H1 (cell line): ENCODE results near the gene SSBP3. TPM values are rescaled to one million over a fixed set of nuclear protein-coding genes. Genes with fewer than 3 reads are reported as not detected.

Experiments
- CTCF ChIA-PET: fragments of 300-600 bp; sonication (Branson Sonifier 250); formaldehyde crosslinking; loops from one replicate; lab custom pipeline; 2021; ENCODE audit not compliant: partially characterized antibody; lab: Charles Lee
- POLR2A ChIA-PET: fragments of 300-600 bp; sonication (Branson Sonifier 250); formaldehyde crosslinking; loops from one replicate; lab custom pipeline; 2021; ENCODE audit warnings: inconsistent platforms; ENCODE audit not compliant: partially characterized antibody; lab: Charles Lee
- DNase-seq, 2 experiments: peaks; one replicate each; pipeline versions ENCODE4 v3.0.0 to v3.0.0-alpha.2; 2010 to 2022; ENCODE audit warnings: low spot score in 2 of 2, low read depth in 1 of 2, mixed read lengths in 1 of 2
- FAIRE-seq: peaks from 2 replicates; lab custom pipeline; 2011; peaks lifted over from hg19 to GRCh38; lab: Jason Lieb, UNC
- H2AFZ ChIP-seq: 2 replicates; pipeline ENCODE4 v1.8.1; 2012; ENCODE audit warnings: low read length, inconsistent platforms
- H2AK5ac ChIP-seq: 2 replicates; pipeline ENCODE4 v1.6.1; 2013; ENCODE audit warnings: low read depth, low read length
- H2BK120ac ChIP-seq: replicated peaks from 2 replicates; pipeline ENCODE3; 2013; ENCODE audit warnings: low read depth, low read length, inconsistent platforms
- H2BK12ac ChIP-seq: 2 replicates; pipeline ENCODE4 v1.6.1; 2013; ENCODE audit warnings: low read depth, low read length
- H2BK15ac ChIP-seq: 2 replicates; pipeline ENCODE4 v1.6.1; 2013; ENCODE audit warnings: low read length
- H2BK20ac ChIP-seq: 2 replicates; pipeline ENCODE4 v1.6.1; 2013; ENCODE audit warnings: low read length
- H2BK5ac ChIP-seq: 2 replicates; pipeline ENCODE4 v1.6.1; 2013; ENCODE audit warnings: low read depth, low read length
- H3K14ac ChIP-seq: 2 replicates; pipeline ENCODE4 v1.6.1; 2013; ENCODE audit warnings: inconsistent platforms; ENCODE audit not compliant: insufficient read length
- H3K18ac ChIP-seq: 2 replicates; pipeline ENCODE4 v1.6.1; 2013; ENCODE audit warnings: low read length; ENCODE audit errors: extremely low read depth
- H3K23ac ChIP-seq: 2 replicates; pipeline ENCODE4 v1.6.1; 2013; ENCODE audit warnings: inconsistent platforms; ENCODE audit not compliant: insufficient read length
- H3K23me2 ChIP-seq: 2 replicates; pipeline ENCODE4 v1.6.1; 2013; ENCODE audit warnings: low read depth, low read length
- H3K27ac ChIP-seq: 2 replicates; pipeline ENCODE4 v1.6.1; 2011; ENCODE audit warnings: low read depth, low read length, inconsistent platforms
- H3K27me3 ChIP-seq, 4 experiments: replicated peaks in 1 of 4; 1 replicate in 1 of 4; 2 replicates in 3 of 4; pipeline versions ENCODE4 v1.6.1 to v1.8.1; 2011 to 2013; ENCODE audit warnings: low read length in 3 of 4, mild to moderate bottlenecking in 3 of 4, inconsistent platforms in 2 of 4, mixed read lengths in 2 of 4, moderate library complexity in 1 of 4; ENCODE audit not compliant: control insufficient read depth in 3 of 4, insufficient read depth in 3 of 4; ENCODE audit errors: extremely low read depth in 1 of 4
- H3K36me3 ChIP-seq, 4 experiments: 2 replicates each; pipeline versions ENCODE4 v1.6.1 to v1.8.1; 2011 to 2013; ENCODE audit warnings: mild to moderate bottlenecking in 4 of 4, low read length in 3 of 4, moderate library complexity in 2 of 4, control low read depth in 1 of 4, inconsistent platforms in 1 of 4; ENCODE audit not compliant: insufficient read depth in 4 of 4, control insufficient read depth in 2 of 4
- H3K4ac ChIP-seq: replicated peaks from 2 replicates; pipeline ENCODE3; 2013; ENCODE audit warnings: low read length, low read depth, mixed read lengths, inconsistent platforms; ENCODE audit not compliant: insufficient read length
- H3K4me1 ChIP-seq, 4 experiments: replicated peaks in 1 of 4; 1 replicate in 1 of 4; 2 replicates in 3 of 4; pipeline versions ENCODE4 v1.6.1 to v1.8.1; 2011 to 2013; ENCODE audit warnings: low read length in 3 of 4, inconsistent platforms in 2 of 4, mixed read lengths in 1 of 4; ENCODE audit not compliant: insufficient read depth in 4 of 4, control insufficient read depth in 3 of 4
- H3K4me2 ChIP-seq, 2 experiments: 2 replicates each; pipeline versions ENCODE4 v1.6.1 to v1.8.1; 2011 to 2013; ENCODE audit warnings: low read depth in 2 of 2, low read length in 2 of 2, control low read depth in 1 of 2, inconsistent platforms in 1 of 2, mild to moderate bottlenecking in 1 of 2; ENCODE audit not compliant: insufficient read depth in 1 of 2
- H3K4me3 ChIP-seq, 4 experiments: fragments of 200-600, 300-600 bp in 1 of 4; sonication (generic), shearing (Covaris generic), sonication (Bioruptor Twin) in 1 of 4; 2 replicates each; pipeline versions ENCODE4 v1.5.1 to v1.8.1; 2011 to 2016; ENCODE audit warnings: low read length in 4 of 4, low read depth in 3 of 4, control low read depth in 2 of 4, inconsistent platforms in 2 of 4, mild to moderate bottlenecking in 2 of 4, mixed read lengths in 1 of 4, moderate library complexity in 1 of 4; ENCODE audit not compliant: insufficient read depth in 2 of 4; ENCODE audit errors: extremely low read depth in 1 of 4
- H3K56ac ChIP-seq: replicated peaks from 2 replicates; pipeline ENCODE3; 2013; ENCODE audit warnings: low read depth, mild to moderate bottlenecking, mixed read lengths, low read length, inconsistent platforms; ENCODE audit not compliant: insufficient read length
- H3K79me1 ChIP-seq: 2 replicates; pipeline ENCODE4 v1.6.1; 2013; ENCODE audit warnings: low read depth, low read length, control low read depth
- H3K79me2 ChIP-seq, 2 experiments: 2 replicates each; pipeline versions ENCODE4 v1.6.1 to v1.8.1; 2012 to 2013; ENCODE audit warnings: low read length in 2 of 2, mild to moderate bottlenecking in 2 of 2, inconsistent platforms in 1 of 2; ENCODE audit not compliant: insufficient read depth in 2 of 2, control insufficient read depth in 1 of 2
- H3K9ac ChIP-seq, 4 experiments: replicated peaks in 1 of 4; 1 replicate in 1 of 4; 2 replicates in 3 of 4; pipeline versions ENCODE4 v1.6.1 to v1.8.1; 2011 to 2013; ENCODE audit warnings: low read depth in 3 of 4, low read length in 3 of 4, control low read depth in 2 of 4, mild to moderate bottlenecking in 2 of 4, moderate library complexity in 2 of 4, inconsistent platforms in 1 of 4; ENCODE audit errors: extremely low read depth in 1 of 4
- H3K9me3 ChIP-seq, 2 experiments: 2 replicates each; pipeline versions ENCODE4 v1.6.1 to v1.8.1; 2012 to 2013; ENCODE audit warnings: mild to moderate bottlenecking in 2 of 2, moderate library complexity in 2 of 2, control low read depth in 1 of 2, inconsistent platforms in 1 of 2, low read depth in 1 of 2, low read length in 1 of 2, mixed read lengths in 1 of 2; ENCODE audit not compliant: insufficient read depth in 2 of 2
- H4K20me1 ChIP-seq, 2 experiments: replicated peaks in 1 of 2; 2 replicates each; pipeline versions ENCODE3 to v1.8.1; 2011 to 2013; ENCODE audit warnings: inconsistent platforms in 2 of 2, low read length in 2 of 2, mild to moderate bottlenecking in 1 of 2; ENCODE audit not compliant: insufficient read depth in 2 of 2, control insufficient read depth in 1 of 2
- H4K5ac ChIP-seq: 2 replicates; pipeline ENCODE4 v1.6.1; 2013; ENCODE audit warnings: low read length, low read depth, mixed read lengths, inconsistent platforms; ENCODE audit not compliant: insufficient read length
- H4K8ac ChIP-seq: 2 replicates; pipeline ENCODE4 v1.8.0; 2013; ENCODE audit warnings: mild to moderate bottlenecking, moderate library complexity, low read length, inconsistent platforms; ENCODE audit not compliant: insufficient read depth; ENCODE audit errors: extremely low read depth
- H4K91ac ChIP-seq: replicated peaks from 2 replicates; pipeline ENCODE3; 2013; ENCODE audit warnings: low read length, mixed read lengths, inconsistent platforms; ENCODE audit not compliant: insufficient read length
- WGBS, 2 experiments: shearing (Covaris generic) in 1 of 2; methylation state at CpG; one replicate each; pipeline versions ENCODE4 v1.1.6 to v1.1.7; 2013 to 2015; ENCODE audit warnings: low lambda C conversion rate in 2 of 2, mixed read lengths in 2 of 2, inconsistent platforms in 1 of 2, low coverage in 1 of 2, missing lambda C conversion rate in 1 of 2; ENCODE audit not compliant: insufficient replicate concordance in 2 of 2, insufficient coverage in 1 of 2, insufficient read length in 1 of 2; ENCODE audit errors: extremely low coverage in 1 of 2, missing lambda C conversion rate in 1 of 2; 5-methylcytosine and 5-hydroxymethylcytosine counted together
- polyA plus RNA-seq, 7 experiments: library from polyadenylated mRNA; depleted of rRNA in 3 of 7; stranded (reverse) in 5 of 7; unstranded in 2 of 7; fragments of >200 nt in 5 of 7; fragments of 200-250 nt in 2 of 7; gene quantifications; 1 replicate in 5 of 7; 2 replicates in 1 of 7; 4 replicates in 1 of 7; pipeline versions ENCODE4 v1.2.1 to v1.2.3, GENCODE V29; 2011 to 2013; ENCODE audit warnings: missing spikeins in 2 of 7, mixed read lengths in 2 of 7
- total RNA-seq: library from RNA; stranded (reverse); fragmentation: NEBNext Ultra II Directional; extraction: Animal tissue kit (Norgen Biotek cat#: 25700); gene quantifications from 2 replicates; pipeline ENCODE4 v1.2.1, GENCODE V29; 2021
- TF ChIP-seq, protein P1 (sequence below): IDR thresholded peaks from 2 replicates; pipeline ENCODE4 v1.6.1; 2012; ENCODE audit warnings: inconsistent platforms

SSBP3 gene
- total and polyA plus RNA-seq, 2 of the 8 experiments (the other 6 are each of a cell fraction or from before 2014, with no cell fraction given) = 99.7 to 133 TPM

- no peak overlapping the region for H3K4me3 ChIP-seq
- no peak overlapping the region for H3K14ac ChIP-seq
- no peak overlapping the region for H2BK120ac ChIP-seq
- H4K20me1 ChIP-seq = peaks cover 7 to 22% of the 10 kb centered on the region in 2 experiments
- no peaks in the 10 kb centered on the region for H3K27me3 ChIP-seq
- H4K8ac ChIP-seq = no peak overlapping the region; the same call in 1 of the 2 replicates
- peaks cover 19 to 33% (median 27%) of the 10 kb centered on the region in 4 experiments for H3K4me1 ChIP-seq
- H3K36me3 ChIP-seq = no peaks in the 10 kb centered on the region; a peak in 1 of 8 replicates
- TF ChIP-seq, protein P1, sequence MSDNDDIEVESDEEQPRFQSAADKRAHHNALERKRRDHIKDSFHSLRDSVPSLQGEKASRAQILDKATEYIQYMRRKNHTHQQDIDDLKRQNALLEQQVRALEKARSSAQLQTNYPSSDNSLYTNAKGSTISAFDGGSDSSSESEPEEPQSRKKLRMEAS = no peak
- no peak overlapping the region for H3K27ac ChIP-seq
- 0 out of 4 replicates have a peak overlapping the region, but pooled peaks of 1 of the 2 experiments have one; percentile 21 for H3K4me2 ChIP-seq
- no peak overlapping the region for H3K4ac ChIP-seq
- WGBS, 2 experiments = 92% methylated on average over 4 of the region's 4 CpGs; no CpG with 5 or more reads in 1 of the 2 experiments
- peaks cover 14% of the 10 kb centered on the region for H3K79me1 ChIP-seq
- H3K56ac ChIP-seq = no peak overlapping the region
- ChIA-PET POLR2A (interaction anchor here (0.9 to 1.2 kb wide), 8 partner anchors 10 to 91 kb away, joined by 3 to 6 read pairs (median 3); partner anchors contain the start of gene SSBP3), CTCF (interaction anchor here (0.6 to 7.4 kb wide), 14 partner anchors 8 to 187 kb away, joined by 3 to 63 read pairs (median 4); no protein-coding TSS in a partner anchor)
- H3K9me3 ChIP-seq = no peaks in the 10 kb centered on the region
- H2BK20ac ChIP-seq = 0 out of 2 replicates have a peak overlapping the region, but pooled peaks have one; percentile 34
- H3K23ac ChIP-seq = no peak overlapping the region
- H4K91ac ChIP-seq = no peak overlapping the region
- H2AFZ ChIP-seq = no peak overlapping the region
- peaks cover 12 to 68% of the 10 kb centered on the region in 2 experiments for H3K79me2 ChIP-seq
- no peaks in the 10 kb centered on the region for H3K23me2 ChIP-seq
- peak overlapping the region; percentile 58 for H2BK5ac ChIP-seq
- H3K9ac ChIP-seq = no peak overlapping the region
- H2BK15ac ChIP-seq = 0 out of 2 replicates have a peak overlapping the region, but pooled peaks have one; percentile 12
- no peak overlapping the region for H2BK12ac ChIP-seq
- no peak overlapping the region for H2AK5ac ChIP-seq
- no peak for FAIRE-seq
- no peak for DNase-seq
- H4K5ac ChIP-seq = no peak overlapping the region
- 0 out of 2 replicates have a peak overlapping the region, but pooled peaks have one; percentile 1 for H3K18ac ChIP-seq
Observed at GRCh38 chr1:54315099-54315498, 91.1 kb downstream of the SSBP3 start.
